ENCODE data around the gene TNFSF18. TPM values are rescaled to one million over a fixed set of nuclear protein-coding genes. Genes with fewer than 3 reads are reported as not detected.

Gene TNFSF18
- total RNA-seq, 1 donor from 2014 or later, result 0.14 TPM

GRCh38 chr1:173097001-173097400 is 46.3 kb upstream of the TNFSF18 start:
- DNase-seq (ENCODE audit: low read depth) (peak; percentile 57), FAIRE-seq (no peak)
- H3K36me3 ChIP-seq (ENCODE audit: insufficient read depth, low read length), result no peaks in the 10 kb centered on the region
- H2AFZ ChIP-seq (ENCODE audit: low read depth, low read length), result no peak overlapping the region
- Mint-ChIP-seq H3K9me3 (ENCODE audit: unreplicated experiment) (no peaks in the 10 kb centered on the region), H3K4me3 (ENCODE audit: unreplicated experiment) (no peak overlapping the region), H3K27me3 (ENCODE audit: low read depth, unreplicated experiment) (no peaks in the 10 kb centered on the region), H3K27ac (ENCODE audit: unreplicated experiment) (peak overlapping the region; percentile 16), H3K36me3 (ENCODE audit: low read depth, unreplicated experiment) (no peaks in the 10 kb centered on the region), H3K4me1 (ENCODE audit: low read depth, unreplicated experiment) (peaks cover 6% of the 10 kb centered on the region)
- H3K27me3 ChIP-seq (ENCODE audit: insufficient read depth, low read length), result no peaks in the 10 kb centered on the region
- H3K9me3 ChIP-seq (ENCODE audit: insufficient read depth, low read depth, low read length), result no peaks in the 10 kb centered on the region
- no peak overlapping the region for H3K9ac ChIP-seq (ENCODE audit: low read length)
- H3K27ac ChIP-seq (ENCODE audit: low read depth, low read length), result no peak overlapping the region
- no peaks in the 10 kb centered on the region for H3K79me2 ChIP-seq (ENCODE audit: insufficient read depth, low read length)
- no peaks in the 10 kb centered on the region for H4K20me1 ChIP-seq (ENCODE audit: insufficient read depth, low read length)
- TF ChIP-seq CTCF (IDR thresholded peaks at IDR 0.05; ENCODE audit: insufficient read depth, low read depth, low read length), result no peak
- TF ChIP-seq EZH2 (IDR thresholded peaks at IDR 0.05; ENCODE audit: insufficient read depth, low read length), result no peak
- no peak overlapping the region for H3K4me2 ChIP-seq (ENCODE audit: low read length)
- H3K4me1 ChIP-seq (ENCODE audit: insufficient read depth, low read length), result peaks cover 6% of the 10 kb centered on the region
- H3K4me3 ChIP-seq (ENCODE audit: insufficient read depth, low read depth, low read length), result no peak overlapping the region

- Histone ChIP-seq H3K4me3 (ENCODE audit: insufficient read depth, low read depth, low read length) (no peak overlapping the region), H3K9me3 (ENCODE audit: insufficient read depth, low read depth, low read length) (no peaks in the 10 kb centered on the region), H3K4me2 (ENCODE audit: low read length) (peak overlapping the region; percentile 27), H3K9ac (ENCODE audit: low read length) (no peak overlapping the region), H3K27me3 (ENCODE audit: insufficient read depth, low read length) (no peaks in the 10 kb centered on the region), H2AFZ (ENCODE audit: low read depth, low read length) (no peak overlapping the region), H3K4me1 (ENCODE audit: insufficient read depth, low read length) (peaks cover 6% of the 10 kb centered on the region), H3K36me3 (ENCODE audit: insufficient read depth, low read length) (no peaks in the 10 kb centered on the region), H3K79me2 (ENCODE audit: insufficient read depth, low read length) (no peaks in the 10 kb centered on the region), H4K20me1 (ENCODE audit: insufficient read depth, low read length) (no peaks in the 10 kb centered on the region), H3K27ac (ENCODE audit: low read depth, low read length) (no peak overlapping the region)
- FAIRE-seq (peak; percentile 99), DNase-seq (ENCODE audit: low read depth) (peak; percentile 93)
- no peak overlapping the region for H3K27ac Mint-ChIP-seq (ENCODE audit: unreplicated experiment)
- no peaks in the 10 kb centered on the region for H3K36me3 Mint-ChIP-seq (ENCODE audit: low read depth, unreplicated experiment)
- H3K4me1 Mint-ChIP-seq (ENCODE audit: low read depth, unreplicated experiment), result peaks cover 6% of the 10 kb centered on the region
- no peak for TF ChIP-seq CTCF (IDR thresholded peaks at IDR 0.05; ENCODE audit: insufficient read depth, low read depth, low read length)
- TF ChIP-seq EZH2 (IDR thresholded peaks at IDR 0.05; ENCODE audit: insufficient read depth, low read length), result no peak
- no peaks in the 10 kb centered on the region for H3K27me3 Mint-ChIP-seq (ENCODE audit: low read depth, unreplicated experiment)
- no peak overlapping the region for H3K4me3 Mint-ChIP-seq (ENCODE audit: unreplicated experiment)
- H3K9me3 Mint-ChIP-seq (ENCODE audit: unreplicated experiment), result no peaks in the 10 kb centered on the region
Measured at GRCh38 chr1:173095632-173096031, 44.9 kb upstream of the TNFSF18 start.

GRCh38 chr1:173094541-173094940 is 43.8 kb upstream of the TNFSF18 start:
- no peaks in the 10 kb centered on the region for H3K9me3 ChIP-seq (ENCODE audit: insufficient read depth, low read depth, low read length)
- H2AFZ ChIP-seq (ENCODE audit: low read depth, low read length), result no peak overlapping the region
- FAIRE-seq, result no peak
- H3K9me3 Mint-ChIP-seq (ENCODE audit: unreplicated experiment), result no peaks in the 10 kb centered on the region
- H3K4me1 Mint-ChIP-seq (ENCODE audit: low read depth, unreplicated experiment), result peaks cover 6% of the 10 kb centered on the region
- no peaks in the 10 kb centered on the region for H3K36me3 Mint-ChIP-seq (ENCODE audit: low read depth, unreplicated experiment)
- no peaks in the 10 kb centered on the region for H3K36me3 ChIP-seq (ENCODE audit: insufficient read depth, low read length)
- H3K4me3 ChIP-seq (ENCODE audit: insufficient read depth, low read depth, low read length), result no peak overlapping the region
- no peak overlapping the region for H3K4me2 ChIP-seq (ENCODE audit: low read length)
- H3K79me2 ChIP-seq (ENCODE audit: insufficient read depth, low read length), result no peaks in the 10 kb centered on the region
- peaks cover 6% of the 10 kb centered on the region for H3K4me1 ChIP-seq (ENCODE audit: insufficient read depth, low read length)
- DNase-seq (ENCODE audit: low read depth), result no peak
- TF ChIP-seq CTCF (IDR thresholded peaks at IDR 0.05; ENCODE audit: insufficient read depth, low read depth, low read length), result no peak
- no peak for TF ChIP-seq EZH2 (IDR thresholded peaks at IDR 0.05; ENCODE audit: insufficient read depth, low read length)
- H3K27me3 ChIP-seq (ENCODE audit: insufficient read depth, low read length), result no peaks in the 10 kb centered on the region
- no peak overlapping the region for H3K9ac ChIP-seq (ENCODE audit: low read length)
- H3K27me3 Mint-ChIP-seq (ENCODE audit: low read depth, unreplicated experiment), result no peaks in the 10 kb centered on the region
- H4K20me1 ChIP-seq (ENCODE audit: insufficient read depth, low read length), result no peaks in the 10 kb centered on the region
- H3K27ac ChIP-seq (ENCODE audit: low read depth, low read length), result no peak overlapping the region
- H3K4me3 Mint-ChIP-seq (ENCODE audit: unreplicated experiment), result no peak overlapping the region
- H3K27ac Mint-ChIP-seq (ENCODE audit: unreplicated experiment), result no peak overlapping the region

Measured in astrocyte (in vitro differentiated cells and primary cell).